ENCODE data around the gene SLCO3A1.

DNA sequence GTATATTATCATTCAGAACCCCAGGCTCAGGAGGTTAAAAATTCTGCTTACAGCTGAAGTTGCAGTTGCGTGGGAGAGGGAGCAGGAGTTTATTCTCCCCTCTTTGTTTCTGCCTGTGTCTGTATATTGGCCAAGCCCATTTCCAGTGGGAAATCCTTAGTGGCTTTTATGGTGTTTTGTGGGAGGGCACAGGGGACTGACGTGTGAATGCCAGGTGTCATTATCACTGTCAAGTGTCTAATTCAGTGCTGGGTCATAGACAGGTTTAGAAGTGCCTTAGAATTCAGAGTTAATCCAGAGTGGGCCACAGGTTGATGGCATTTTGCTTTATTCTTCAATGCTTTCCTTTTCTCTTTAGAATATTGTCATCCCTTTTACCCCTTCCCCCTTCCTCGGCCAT lies 33.4 kb downstream of the SLCO3A1 start:
- TF ChIP-seq, protein P1, sequence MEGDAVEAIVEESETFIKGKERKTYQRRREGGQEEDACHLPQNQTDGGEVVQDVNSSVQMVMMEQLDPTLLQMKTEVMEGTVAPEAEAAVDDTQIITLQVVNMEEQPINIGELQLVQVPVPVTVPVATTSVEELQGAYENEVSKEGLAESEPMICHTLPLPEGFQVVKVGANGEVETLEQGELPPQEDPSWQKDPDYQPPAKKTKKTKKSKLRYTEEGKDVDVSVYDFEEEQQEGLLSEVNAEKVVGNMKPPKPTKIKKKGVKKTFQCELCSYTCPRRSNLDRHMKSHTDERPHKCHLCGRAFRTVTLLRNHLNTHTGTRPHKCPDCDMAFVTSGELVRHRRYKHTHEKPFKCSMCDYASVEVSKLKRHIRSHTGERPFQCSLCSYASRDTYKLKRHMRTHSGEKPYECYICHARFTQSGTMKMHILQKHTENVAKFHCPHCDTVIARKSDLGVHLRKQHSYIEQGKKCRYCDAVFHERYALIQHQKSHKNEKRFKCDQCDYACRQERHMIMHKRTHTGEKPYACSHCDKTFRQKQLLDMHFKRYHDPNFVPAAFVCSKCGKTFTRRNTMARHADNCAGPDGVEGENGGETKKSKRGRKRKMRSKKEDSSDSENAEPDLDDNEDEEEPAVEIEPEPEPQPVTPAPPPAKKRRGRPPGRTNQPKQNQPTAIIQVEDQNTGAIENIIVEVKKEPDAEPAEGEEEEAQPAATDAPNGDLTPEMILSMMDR (IDR thresholded peaks at IDR 0.05): no peak
- no peak for TF ChIP-seq POLR2A (IDR thresholded peaks at IDR 0.05)
- no peak for TF ChIP-seq POLR2AphosphoS5 (IDR thresholded peaks at IDR 0.05)
- no peak for TF ChIP-seq EP300 (IDR thresholded peaks at IDR 0.05)
